ACC112 (cell line): ENCODE measurements around the gene HID1.

ENCODE experiments used
- H2AFZ ChIP-seq: fragments of 200-600 bp; sonication (generic); one replicate; pipeline ENCODE4 v1.6.0; 2017; ENCODE audit warnings: antibody characterized with exemption, low read length; ENCODE audit not compliant: unreplicated experiment
- H3K27ac ChIP-seq: fragments of 200-600 bp; sonication (generic); 2 replicates; pipeline ENCODE4 v1.5.1; 2014; ENCODE audit warnings: low read depth, mild to moderate bottlenecking, antibody characterized with exemption, low read length, moderate library complexity
- H3K27me3 ChIP-seq: fragments of 200-600 bp; sonication (generic); 2 replicates; pipeline ENCODE4 v1.6.1; 2014; ENCODE audit warnings: mild to moderate bottlenecking, antibody characterized with exemption, low read length, moderate library complexity, mixed read lengths; ENCODE audit not compliant: insufficient read depth
- H3K36me3 ChIP-seq: fragments of 200-600 bp; sonication (generic); 2 replicates; pipeline ENCODE4 v1.6.1; 2016; ENCODE audit warnings: mild to moderate bottlenecking, antibody characterized with exemption, low read length, moderate library complexity, mixed read lengths; ENCODE audit not compliant: insufficient read depth
- H3K4me1 ChIP-seq: fragments of 200-600 bp; sonication (generic); one replicate; pipeline ENCODE4 v1.6.1; 2016; ENCODE audit warnings: low read length, mixed read lengths; ENCODE audit not compliant: insufficient read depth, unreplicated experiment, control insufficient read depth
- H3K4me3 ChIP-seq: fragments of 200-600 bp; sonication (generic); 2 replicates; pipeline ENCODE4 v1.5.1; 2014; ENCODE audit warnings: mild to moderate bottlenecking, low read depth, low read length
- H3K79me2 ChIP-seq: fragments of 200-600 bp; sonication (generic); one replicate; pipeline ENCODE4 v1.6.0; 2016; ENCODE audit warnings: low read length; ENCODE audit not compliant: control insufficient read depth, unreplicated experiment, insufficient read depth

Gene HID1

DNA sequence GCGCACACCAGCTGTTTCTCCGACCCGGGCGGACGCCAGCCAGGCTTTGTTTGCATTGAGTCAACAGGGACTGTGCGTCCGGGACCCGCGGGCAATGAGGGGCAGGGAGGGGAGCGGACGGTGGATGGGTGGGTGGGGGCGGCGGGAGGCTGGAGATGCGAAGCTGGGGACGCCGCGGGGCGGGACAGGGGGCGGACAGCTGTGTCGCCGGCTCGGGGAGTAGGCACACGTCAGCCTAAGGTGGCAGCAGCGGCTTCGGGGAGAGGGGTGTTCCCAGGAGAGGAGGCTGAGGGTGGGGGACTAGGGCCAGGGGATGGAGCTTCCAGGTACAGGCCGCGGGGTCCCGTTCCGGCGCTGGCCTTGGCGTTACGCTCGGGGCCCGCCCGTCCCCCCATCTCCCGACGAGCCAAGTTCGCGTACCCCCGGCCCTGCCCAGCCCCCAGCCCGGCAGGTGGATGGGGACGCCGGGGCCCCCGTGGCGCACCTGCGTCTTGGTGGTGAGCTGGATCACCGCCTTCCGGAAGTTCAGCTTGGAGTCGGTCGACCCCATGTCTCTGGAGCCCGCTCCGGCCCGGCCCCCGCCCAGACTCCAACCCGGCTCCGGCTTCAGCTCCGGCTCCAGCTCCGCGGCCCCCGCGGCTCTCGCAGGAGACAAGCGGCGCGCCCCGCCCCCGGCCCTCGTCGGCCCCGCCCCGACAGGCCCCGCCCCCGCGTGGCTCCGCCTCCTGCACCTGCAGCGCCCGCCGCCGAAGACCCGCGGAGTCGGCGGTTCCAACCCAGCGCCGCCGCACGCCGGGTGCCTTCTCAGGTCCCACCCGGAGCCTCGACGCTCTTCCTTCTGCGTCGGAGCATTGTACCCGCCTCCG is at the start of gene HID1:
TSS of gene HID1 (minus strand) at position 653 of the 866 bp plus-strand sequence. CDS start at position 550, 103 bp downstream.
- no peak within 1 kb of the TSS for H3K27ac ChIP-seq
- H2AFZ ChIP-seq, result peak within 1 kb of the TSS; percentile 9
- H3K36me3 ChIP-seq, result no peaks in the 10 kb centered on the region
- H3K4me3 ChIP-seq, result peak within 1 kb of the TSS; percentile 56
- no peaks in the 10 kb centered on the region for H3K4me1 ChIP-seq
- H3K27me3 ChIP-seq, result peaks cover 36% of the 10 kb centered on the region
- H3K79me2 ChIP-seq, result no peaks in the 10 kb centered on the region

DNA sequence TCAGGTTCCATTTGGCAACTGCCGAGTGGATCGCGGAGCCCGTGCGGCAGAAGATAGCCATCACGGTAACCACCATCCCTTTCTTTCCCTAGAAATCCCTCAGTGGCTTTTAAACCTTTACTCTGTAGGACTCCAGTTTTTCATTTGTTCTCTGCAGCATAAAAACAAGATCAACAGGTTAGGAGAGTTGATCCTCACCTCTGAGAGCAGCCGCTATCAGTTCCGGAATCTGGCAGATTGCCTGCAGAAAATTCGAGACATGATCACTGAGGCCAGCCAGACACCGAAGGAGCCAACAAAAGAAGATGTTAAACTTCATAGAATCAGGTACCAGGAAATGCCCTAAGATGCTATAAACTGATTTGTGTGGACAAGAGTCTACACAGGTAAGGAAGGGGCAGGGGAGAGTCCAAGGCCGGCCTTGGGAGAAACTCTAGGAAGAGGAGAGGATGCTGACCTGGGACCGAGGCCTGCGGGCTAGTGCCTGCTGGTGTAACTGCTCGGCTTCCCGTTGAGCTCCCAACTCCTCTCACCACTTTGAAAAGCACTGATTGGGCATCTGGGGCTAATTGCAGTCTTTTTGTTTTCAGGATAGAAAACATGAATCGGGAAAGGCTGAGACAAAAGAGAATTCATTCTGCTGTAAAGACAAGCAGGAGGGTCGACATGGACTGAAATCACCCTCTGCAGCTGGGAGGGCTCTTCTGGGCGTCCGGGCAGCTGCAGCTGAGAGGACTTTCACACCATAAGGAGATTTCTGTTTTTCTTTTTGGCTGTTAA is 48.0 kb upstream of the HID1 start:
- no peaks in the 10 kb centered on the region for H3K27me3 ChIP-seq
- H3K36me3 ChIP-seq, result peaks cover 13% of the 10 kb centered on the region
- H3K79me2 ChIP-seq, result peaks cover 5% of the 10 kb centered on the region
- no peak overlapping the region for H3K4me3 ChIP-seq
- H3K27ac ChIP-seq, result no peak overlapping the region
- H3K4me1 ChIP-seq, result no peaks in the 10 kb centered on the region
- no peak overlapping the region for H2AFZ ChIP-seq

DNA sequence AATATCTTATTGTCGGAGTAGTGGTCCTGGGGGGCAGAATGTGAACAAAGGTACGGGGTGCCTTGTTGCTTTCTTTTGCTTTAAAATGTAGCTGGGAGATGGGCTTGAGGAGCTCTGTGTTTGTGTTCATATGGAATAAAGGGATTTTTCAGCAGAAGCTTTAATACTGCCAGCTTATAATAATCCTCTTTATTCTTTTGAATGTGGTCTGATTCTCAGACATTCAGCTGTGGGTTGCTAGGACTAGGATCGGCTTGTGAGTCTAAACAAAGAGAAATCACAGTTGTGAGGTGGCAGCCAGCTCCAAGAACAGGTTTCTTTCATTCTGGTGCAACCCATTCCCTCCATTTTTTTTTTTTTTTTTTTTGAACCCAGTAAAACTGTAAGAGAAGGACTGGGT is 47.2 kb upstream of the HID1 start:
- Histone ChIP-seq H3K27ac (no peak overlapping the region), H3K27me3 (no peaks in the 10 kb centered on the region), H3K79me2 (peaks cover 12% of the 10 kb centered on the region), H3K4me3 (no peak overlapping the region), H3K4me1 (no peaks in the 10 kb centered on the region), H2AFZ (no peak overlapping the region), H3K36me3 (peaks cover 13% of the 10 kb centered on the region)

GRCh38 chr17:75019146-75019545 is 46.6 kb upstream of the HID1 start:
- Histone ChIP-seq H3K79me2 (peaks cover 15% of the 10 kb centered on the region), H3K27ac (no peak overlapping the region), H3K4me3 (no peak overlapping the region), H3K36me3 (peaks cover 13% of the 10 kb centered on the region), H3K4me1 (no peaks in the 10 kb centered on the region), H2AFZ (no peak overlapping the region), H3K27me3 (no peaks in the 10 kb centered on the region)

DNA sequence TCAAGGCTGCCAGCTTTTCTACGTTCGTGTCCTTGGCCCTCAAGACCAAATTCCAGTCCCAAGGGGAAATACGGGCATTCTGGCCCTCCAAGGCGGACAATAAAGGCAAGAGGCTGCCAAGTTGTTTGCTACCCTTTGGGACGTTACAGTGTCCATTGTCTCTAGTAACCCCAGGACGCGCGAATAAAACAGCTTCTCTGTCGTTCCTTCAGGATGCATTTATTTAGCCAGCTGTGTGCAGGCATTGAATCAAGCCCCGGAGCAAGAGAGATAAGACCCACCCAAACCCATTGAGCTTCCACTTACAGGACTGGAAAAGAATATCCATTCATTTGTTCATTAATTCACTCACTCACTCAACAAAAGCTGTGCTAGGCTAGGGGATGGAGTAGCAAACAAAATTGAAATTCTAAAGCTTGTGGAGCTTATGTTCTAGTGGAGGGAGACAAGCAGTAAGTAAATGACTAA is 40.6 kb upstream of the HID1 start:
- no peaks in the 10 kb centered on the region for H3K27me3 ChIP-seq
- peak overlapping the region; percentile 46; the same call in 1 of the 2 replicates for H3K27ac ChIP-seq
- H2AFZ ChIP-seq, result peak overlapping the region; percentile 82
- H3K4me1 ChIP-seq, result peaks cover 10% of the 10 kb centered on the region
- peaks cover 27% of the 10 kb centered on the region for H3K79me2 ChIP-seq
- H3K36me3 ChIP-seq, result no peaks in the 10 kb centered on the region
- peak overlapping the region; percentile 87 for H3K4me3 ChIP-seq

GRCh38 chr17:75012346-75013091 is 40.0 kb upstream of the HID1 start, which contains the start of gene MRPL58:
TSS of gene MRPL58 (plus strand) at chr17:75012670. CDS start at chr17:75012687, 17 bp downstream.
- H3K27me3 ChIP-seq, result no peaks in the 10 kb centered on the region
- H3K79me2 ChIP-seq, result peaks cover 27% of the 10 kb centered on the region
- no peaks in the 10 kb centered on the region for H3K36me3 ChIP-seq
- H3K27ac ChIP-seq, result peak within 1 kb of the TSS; percentile 72
- H3K4me1 ChIP-seq, result peaks cover 10% of the 10 kb centered on the region
- peak within 1 kb of the TSS; percentile 87 for H3K4me3 ChIP-seq
- H2AFZ ChIP-seq, result peak within 1 kb of the TSS; percentile 94

DNA sequence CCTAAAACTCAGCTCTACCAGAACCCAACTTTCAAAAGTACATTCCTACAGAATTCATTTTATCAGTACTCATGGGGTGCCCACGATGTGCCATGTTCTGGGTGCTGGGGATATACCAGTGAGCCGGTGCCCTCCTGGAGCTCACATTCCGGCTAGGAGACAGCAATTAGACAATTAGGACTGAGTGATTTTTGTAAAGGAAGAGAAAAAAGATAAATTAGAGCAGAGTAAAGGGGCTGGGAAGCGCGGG is 39.5 kb upstream of the HID1 start:
- Histone ChIP-seq H2AFZ (peak overlapping the region; percentile 94), H3K79me2 (peaks cover 27% of the 10 kb centered on the region), H3K36me3 (no peaks in the 10 kb centered on the region), H3K4me1 (peaks cover 10% of the 10 kb centered on the region), H3K27ac (peak overlapping the region; percentile 72), H3K4me3 (peak overlapping the region; percentile 87), H3K27me3 (no peaks in the 10 kb centered on the region)

DNA sequence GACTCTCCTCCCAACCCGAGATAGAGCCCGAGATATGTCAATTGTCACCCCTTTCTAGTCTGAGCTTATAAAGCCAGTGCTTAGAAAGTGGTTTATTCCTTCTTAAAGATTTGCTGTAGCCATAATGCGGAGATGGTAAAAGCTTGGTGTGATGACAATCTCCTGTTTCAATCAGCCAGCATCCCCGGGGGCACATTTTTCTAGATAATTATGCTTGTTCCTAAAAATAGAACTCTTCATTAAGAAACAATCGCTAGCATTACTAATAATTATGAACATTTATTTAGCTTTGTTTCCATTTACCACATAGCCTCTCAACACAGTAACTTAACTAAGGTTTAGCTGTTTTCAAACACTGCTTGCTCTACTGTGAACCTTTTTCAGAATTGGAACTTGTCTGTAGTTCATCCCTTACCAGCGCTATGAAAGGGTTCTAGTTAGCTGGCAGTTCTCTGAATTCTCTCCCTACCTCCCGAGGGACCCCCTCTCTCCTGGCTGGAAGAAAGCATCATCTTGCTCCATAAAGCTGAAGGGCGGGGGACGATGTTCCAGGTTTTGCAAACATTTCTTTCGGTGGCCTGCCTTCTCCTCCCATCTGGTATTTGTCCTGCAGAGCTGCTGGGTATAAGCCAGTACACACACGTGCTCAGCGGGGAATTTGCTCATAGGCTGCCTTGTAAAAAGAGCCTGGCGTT is 39.0 kb upstream of the HID1 start:
- Histone ChIP-seq H3K79me2 (peaks cover 25% of the 10 kb centered on the region), H3K36me3 (no peaks in the 10 kb centered on the region), H2AFZ (peak overlapping the region; percentile 94), H3K27ac (peak overlapping the region; percentile 72), H3K4me1 (peaks cover 10% of the 10 kb centered on the region), H3K4me3 (peak overlapping the region; percentile 87), H3K27me3 (no peaks in the 10 kb centered on the region)

- H2AFZ ChIP-seq, result no peak overlapping the region
Observed at GRCh38 chr17:75010683-75011400, 38.3 kb upstream of the HID1 start.

More at GRCh38 chr17:75010683-75011400, 38.3 kb upstream of the HID1 start:
- no peak overlapping the region for H3K27ac ChIP-seq
- no peak overlapping the region for H3K4me3 ChIP-seq
- H3K79me2 ChIP-seq, result peaks cover 22% of the 10 kb centered on the region
- peaks cover 10% of the 10 kb centered on the region for H3K4me1 ChIP-seq
- no peaks in the 10 kb centered on the region for H3K36me3 ChIP-seq
- H3K27me3 ChIP-seq, result no peaks in the 10 kb centered on the region
